ENCODE results near the gene SLC2A11.
"Not testable (repeated sequence)": the region's sequence is repeated elsewhere in the genome, so short reads cannot be mapped to it uniquely, and the experiment has no call there.

The SLC2A11 gene

DNA sequence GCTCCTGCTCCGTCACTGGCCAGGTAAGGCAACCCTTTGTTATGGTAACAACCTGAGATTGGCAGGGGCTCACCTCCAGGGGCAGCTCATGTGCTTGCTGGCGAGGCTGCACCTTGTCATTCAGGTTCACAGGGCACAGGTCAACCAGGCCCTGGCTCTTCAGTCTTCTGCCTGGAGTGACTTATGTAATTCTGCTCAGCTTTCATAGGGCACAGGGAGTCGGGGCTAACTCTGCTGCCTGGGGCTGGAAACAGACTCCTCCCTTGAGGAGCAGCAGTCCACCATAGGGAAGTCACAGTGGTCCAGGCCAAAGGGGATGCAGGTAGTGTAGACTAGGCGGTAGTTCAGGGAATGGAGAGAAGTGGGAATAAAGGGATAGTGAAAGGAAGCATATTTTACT is 35.0 kb downstream of the SLC2A11 start:
- DNase-seq, result no peak

GRCh38 chr22:23893121-23893944 is 35.7 kb downstream of the SLC2A11 start:
- DNase-seq, result no peak

DNA sequence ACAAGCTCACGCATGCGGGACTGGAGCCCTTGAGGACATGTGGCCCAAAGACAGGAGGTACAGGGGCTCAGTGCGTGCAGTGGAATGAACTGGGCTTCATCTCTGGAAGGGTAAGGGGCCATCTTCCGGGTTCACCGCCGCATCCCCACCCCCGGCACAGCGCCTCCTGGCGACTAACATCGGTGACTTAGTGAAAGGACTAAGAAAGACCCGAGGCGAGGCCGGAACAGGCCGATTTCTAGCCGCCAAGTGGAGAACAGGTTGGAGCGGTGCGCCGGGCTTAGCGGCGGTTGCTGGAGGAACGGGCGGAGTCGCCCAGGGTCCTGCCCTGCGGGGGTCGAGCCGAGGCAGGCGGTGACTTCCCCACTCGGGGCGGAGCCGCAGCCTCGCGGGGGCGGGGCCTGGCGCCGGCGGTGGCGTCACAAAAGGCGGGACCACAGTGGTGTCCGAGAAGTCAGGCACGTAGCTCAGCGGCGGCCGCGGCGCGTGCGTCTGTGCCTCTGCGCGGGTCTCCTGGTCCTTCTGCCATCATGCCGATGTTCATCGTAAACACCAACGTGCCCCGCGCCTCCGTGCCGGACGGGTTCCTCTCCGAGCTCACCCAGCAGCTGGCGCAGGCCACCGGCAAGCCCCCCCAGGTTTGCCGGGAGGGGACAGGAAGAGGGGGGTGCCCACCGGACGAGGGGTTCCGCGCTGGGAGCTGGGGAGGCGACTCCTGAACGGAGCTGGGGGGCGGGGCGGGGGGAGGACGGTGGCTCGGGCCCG is 36.5 kb downstream of the SLC2A11 start, which contains the start of gene MIF:
TSS of gene MIF (plus strand) at position 439 of the 765 bp plus-strand sequence. CDS start at position 531, 92 bp downstream.
- DNase-seq, result peak; percentile 89 to 90

DNA sequence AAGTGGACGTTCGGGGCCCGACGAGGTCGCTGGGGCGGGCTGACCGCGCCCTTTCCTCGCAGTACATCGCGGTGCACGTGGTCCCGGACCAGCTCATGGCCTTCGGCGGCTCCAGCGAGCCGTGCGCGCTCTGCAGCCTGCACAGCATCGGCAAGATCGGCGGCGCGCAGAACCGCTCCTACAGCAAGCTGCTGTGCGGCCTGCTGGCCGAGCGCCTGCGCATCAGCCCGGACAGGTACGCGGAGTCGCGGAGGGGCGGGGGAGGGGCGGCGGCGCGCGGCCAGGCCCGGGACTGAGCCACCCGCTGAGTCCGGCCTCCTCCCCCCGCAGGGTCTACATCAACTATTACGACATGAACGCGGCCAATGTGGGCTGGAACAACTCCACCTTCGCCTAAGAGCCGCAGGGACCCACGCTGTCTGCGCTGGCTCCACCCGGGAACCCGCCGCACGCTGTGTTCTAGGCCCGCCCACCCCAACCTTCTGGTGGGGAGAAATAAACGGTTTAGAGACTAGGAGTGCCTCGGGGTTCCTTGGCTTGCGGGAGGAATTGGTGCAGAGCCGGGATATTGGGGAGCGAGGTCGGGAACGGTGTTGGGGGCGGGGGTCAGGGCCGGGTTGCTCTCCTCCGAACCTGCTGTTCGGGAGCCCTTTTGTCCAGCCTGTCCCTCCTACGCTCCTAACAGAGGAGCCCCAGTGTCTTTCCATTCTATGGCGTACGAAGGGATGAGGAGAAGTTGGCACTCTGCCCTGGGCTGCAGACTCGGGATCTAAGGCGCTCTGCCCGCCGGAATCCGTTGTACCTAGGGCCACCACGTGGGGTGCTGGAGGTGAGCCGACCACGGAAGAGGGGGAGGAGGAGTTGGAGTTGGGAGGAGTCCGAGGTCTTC is 37.3 kb downstream of the SLC2A11 start:
- peak; percentile 48 to 69 for DNase-seq

DNA sequence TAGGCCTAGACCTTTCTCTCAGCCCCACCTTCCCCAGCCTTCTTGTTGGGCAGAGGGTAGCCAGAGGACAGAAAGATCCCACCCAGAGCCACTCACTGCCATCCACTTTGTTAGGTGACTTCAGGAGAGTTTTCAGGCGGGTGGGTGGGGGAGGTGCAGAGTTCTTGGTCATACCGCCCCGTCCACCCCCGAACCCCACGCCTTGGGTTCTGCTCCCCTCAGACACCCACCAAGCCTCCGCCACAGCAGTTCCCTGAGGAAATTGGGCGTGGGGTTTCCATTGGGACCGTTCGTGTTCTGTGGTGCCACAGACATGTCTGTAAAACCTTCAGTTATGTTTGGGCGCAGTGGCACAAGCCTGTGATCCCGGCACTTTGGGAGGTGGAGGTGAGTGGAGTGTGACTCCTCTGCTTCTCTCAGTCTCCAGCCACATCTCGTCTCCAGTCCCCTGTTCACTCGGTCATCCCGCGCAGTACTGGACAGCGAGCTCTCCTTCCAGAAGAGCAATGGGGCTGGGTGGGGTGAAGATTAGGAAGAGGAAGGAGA is 38.0 kb downstream of the SLC2A11 start:
- DNase-seq, result no peak

GRCh38 chr22:23896166-23896522 is 38.5 kb downstream of the SLC2A11 start:
- DNase-seq, result no peak

GRCh38 chr22:23896523-23897186 is 39.0 kb downstream of the SLC2A11 start:
- no peak for DNase-seq

GRCh38 chr22:23897320-23897719 is 39.6 kb downstream of the SLC2A11 start:
- no peak for DNase-seq

DNA sequence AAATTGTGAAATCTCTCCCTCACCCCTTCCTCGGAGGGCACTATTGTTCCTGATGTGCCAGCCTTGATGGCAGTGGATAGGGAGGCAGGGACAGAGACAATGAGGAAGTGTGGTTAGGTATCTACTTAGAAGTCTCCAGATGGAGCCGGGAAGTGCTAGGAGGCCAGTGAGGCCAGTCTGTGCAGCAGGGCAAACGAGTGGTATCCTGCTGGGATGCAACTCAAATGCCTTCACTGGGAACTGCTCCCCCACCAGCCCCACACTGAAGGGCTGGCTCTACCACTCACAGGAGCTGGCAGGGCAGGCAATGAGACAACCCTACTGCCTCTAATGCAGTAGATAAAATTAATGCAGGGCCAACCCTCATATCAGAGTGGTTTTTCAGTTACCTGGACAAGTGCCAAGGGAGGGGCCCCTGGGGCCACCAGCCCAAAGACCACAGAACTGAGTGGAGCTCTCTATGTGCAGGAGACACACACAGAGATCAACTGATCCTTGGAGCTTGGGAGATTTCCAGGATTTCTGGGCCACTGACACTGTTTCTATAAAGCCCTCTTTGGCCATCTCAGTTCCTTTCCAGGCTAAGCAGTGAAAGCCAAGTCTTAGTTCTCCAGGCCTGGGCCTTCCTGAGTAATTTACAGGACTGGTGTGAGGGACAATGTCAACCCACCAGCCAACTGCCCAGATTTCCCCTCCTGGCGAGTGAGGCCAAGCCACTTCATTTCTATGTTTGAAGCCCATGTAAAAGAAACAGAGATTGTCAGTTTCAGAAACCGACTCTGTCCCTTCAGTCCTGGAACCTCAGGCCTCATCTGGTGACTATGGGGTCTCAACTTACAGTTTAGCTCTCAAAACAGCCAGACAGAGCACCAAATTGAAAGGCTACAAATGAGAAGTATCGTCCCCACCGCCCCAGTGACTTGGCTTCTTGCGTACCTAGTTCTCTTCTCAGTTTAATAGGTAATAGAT is 40.6 kb downstream of the SLC2A11 start:
- no peak for DNase-seq

DNA sequence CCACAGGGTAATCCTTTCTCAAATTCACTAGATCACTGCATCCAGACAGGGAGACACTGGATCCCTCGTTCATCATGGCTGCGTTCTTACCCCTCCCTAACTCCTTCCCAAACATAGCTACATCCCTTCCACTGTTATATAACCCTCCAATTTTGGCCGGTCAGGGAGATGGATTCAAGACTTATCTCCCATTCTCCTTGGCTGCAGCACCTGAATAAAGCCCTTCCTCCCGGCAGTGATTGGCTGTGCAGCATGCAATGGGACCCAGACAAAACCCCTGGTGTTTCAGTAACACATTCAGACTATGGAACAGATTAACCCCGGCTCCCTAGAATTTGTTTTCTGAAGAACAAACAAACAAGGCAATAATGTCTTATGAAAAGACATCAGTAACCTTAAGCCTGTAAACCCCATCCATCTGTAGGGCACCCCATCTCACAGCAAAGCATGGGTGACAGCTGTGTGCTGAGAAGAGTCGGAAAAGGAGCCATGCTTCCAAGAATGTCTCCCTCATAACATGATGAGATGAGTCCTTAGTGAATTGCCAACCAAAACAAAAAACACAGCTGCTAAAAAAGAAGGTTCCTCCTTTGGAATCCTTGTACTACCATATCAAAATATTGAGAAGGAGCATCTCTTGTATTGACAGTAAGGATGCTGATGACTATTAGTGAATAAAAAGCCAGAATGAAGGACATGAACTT is 41.5 kb downstream of the SLC2A11 start:
- DNase-seq, result no peak

DNA sequence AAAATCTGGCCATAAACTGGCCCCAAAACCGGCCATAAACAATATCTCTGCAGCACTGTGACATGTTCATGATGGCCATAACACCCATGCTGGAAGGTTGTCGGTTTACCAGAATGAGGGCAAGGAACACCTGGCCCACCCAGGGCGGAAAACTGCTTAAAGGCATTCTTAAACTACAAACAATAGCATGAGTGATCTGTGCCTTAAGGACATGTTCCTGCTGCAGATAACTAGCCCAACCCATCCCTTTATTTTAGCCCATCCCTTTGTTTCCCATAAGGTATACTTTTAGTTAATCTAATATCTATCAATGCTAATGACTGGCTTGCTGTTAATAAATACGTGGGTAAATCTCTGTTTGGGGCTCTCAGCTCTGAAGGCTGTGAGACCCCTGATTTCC is 42.6 kb downstream of the SLC2A11 start:
- DNase-seq, result not testable (repeated sequence)

GRCh38 chr22:23901600-23901999 is 43.9 kb downstream of the SLC2A11 start:
- no peak for DNase-seq

GRCh38 chr22:23903328-23903971 is 45.8 kb downstream of the SLC2A11 start:
- no peak for DNase-seq

DNA sequence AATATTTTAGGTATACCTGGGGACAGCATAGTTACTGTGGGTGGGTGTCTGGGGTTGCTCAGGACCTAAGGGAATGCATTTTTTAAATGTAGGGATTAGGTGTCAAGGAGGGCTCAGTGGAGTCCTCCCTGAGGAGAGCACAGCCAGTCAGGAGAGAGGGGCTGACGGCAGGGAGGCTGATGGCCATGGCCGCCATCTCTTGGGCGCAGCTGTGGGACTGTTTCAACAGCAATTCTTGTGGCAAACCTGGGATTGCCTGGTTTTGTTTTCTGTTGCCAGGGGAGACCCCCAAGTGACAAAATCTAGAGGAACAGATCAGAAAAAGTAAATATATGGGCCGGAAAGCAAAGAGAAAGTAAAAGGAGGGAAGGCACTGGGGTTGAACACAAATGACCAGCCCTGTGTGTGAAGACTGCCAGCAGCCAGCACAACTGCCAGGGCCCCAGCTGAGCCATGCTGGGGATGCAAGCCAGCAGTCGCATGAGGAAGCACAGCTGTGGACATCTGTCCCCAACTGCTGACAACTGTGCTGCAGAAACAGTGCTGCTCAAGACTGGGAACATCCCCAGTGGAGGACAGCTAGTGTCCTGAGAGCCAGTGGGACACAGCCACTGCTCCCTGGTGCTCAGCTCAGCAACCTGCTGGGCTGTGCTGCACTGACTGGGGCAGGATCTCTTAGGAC is 47.0 kb downstream of the SLC2A11 start:
- no peak for DNase-seq

GRCh38 chr22:23906641-23907040 is 49.0 kb downstream of the SLC2A11 start:
- DNase-seq, result no peak

DNA sequence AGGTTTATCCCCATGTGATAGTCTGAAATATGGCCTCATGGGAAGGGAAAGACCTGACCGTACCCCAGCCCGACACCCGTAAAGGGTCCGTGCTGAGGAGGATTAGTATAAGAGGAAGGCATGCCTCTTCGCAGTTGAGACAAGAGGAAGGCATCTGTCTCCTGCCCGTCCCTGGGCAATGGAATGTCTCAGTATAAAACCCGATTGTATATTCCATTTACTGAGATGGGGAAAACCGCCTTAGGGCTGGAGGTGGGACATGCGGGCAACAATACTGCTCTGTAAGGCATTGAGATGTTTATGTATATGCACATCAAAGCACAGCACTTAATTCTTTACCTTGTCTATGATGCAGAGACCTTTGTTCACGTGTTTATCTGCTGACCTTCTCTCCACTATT is 49.7 kb downstream of the SLC2A11 start:
- DNase-seq, result not testable (repeated sequence)

DNA sequence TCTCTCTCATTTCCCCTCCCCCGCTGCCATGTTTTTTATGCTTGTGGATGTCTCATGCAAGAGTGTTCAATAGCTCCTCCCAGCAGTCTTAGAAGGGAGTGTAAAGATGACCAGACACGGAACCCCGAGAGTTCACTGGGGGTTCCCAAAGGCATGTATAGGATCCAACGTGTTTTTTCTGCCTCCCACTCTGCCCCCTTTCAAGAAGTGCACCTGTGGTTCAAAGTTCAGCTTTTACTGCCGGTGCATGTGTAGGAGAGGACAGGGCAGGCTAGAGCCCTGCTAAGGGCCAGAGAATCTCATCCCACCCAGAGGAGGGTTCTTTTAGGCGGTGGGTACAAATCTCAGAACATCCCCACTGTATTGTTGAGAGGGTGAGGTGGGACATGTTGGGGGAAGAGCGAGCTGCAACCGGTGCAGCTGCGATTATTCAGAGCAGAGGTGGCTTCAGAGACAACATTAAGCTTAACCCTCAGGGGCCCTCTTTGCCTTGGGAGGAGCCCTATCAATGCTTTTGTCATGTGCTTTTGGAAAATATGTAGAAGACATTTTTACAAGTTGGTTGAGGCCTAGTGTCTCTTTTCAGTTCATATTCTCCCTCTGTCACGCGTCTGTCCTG is 51.0 kb downstream of the SLC2A11 start:
- no peak for DNase-seq

DNA sequence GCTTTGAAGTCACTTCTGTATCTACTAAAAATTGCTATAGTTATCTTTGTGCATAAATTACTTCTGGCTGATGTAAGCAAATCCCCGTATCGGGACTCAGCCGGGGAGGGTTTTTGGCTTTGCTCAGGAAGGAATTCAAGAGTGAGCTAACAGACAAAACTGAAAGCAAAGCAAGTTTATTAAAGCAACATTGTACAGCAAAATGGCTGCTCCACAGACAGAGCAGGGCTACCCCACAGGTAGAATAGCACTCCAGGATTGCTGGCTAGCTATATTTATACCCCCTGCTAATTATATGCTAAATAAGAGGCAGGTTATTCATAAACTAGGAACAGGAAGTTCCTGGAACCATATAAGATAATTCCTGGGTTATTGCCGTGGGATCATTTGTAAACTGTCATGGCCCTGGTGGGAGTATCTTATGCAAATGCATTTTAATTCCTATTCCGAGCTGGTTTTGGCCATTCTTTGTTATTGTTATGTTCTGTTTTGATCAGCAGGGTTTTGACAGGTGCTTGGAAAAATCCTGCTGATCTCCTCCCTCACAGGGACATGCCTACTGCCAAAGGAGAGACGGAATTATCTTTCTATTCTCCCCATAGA is 51.7 kb downstream of the SLC2A11 start:
- DNase-seq, result no peak
